Neuronal stem cell (in vitro differentiated cells): ENCODE measurements around the gene SMIM27.

Experiments
- DNase-seq: peaks from one replicate; pipeline ENCODE4 v3.0.0-alpha.2; 2013; ENCODE audit warnings: low spot score
- H2AFZ ChIP-seq: one replicate; pipeline ENCODE4 v1.6.1; 2013; ENCODE audit warnings: mild to moderate bottlenecking, low read length, inconsistent platforms
- H2AK5ac ChIP-seq: 2 replicates; pipeline ENCODE4 v1.6.1; 2013; ENCODE audit warnings: low read depth, mild to moderate bottlenecking, inconsistent platforms, low read length, moderate library complexity, mixed read lengths
- H2BK120ac ChIP-seq: 2 replicates; pipeline ENCODE4 v1.6.1; 2013; ENCODE audit warnings: low read depth, mild to moderate bottlenecking, inconsistent platforms, low read length, moderate library complexity, mixed read lengths
- H2BK12ac ChIP-seq: one replicate; pipeline ENCODE4 v1.6.1; 2013; ENCODE audit warnings: low read length, inconsistent platforms
- H2BK15ac ChIP-seq: 2 replicates; pipeline ENCODE4 v1.6.1; 2013; ENCODE audit warnings: mild to moderate bottlenecking, low read length, inconsistent platforms, mixed read lengths
- H2BK5ac ChIP-seq: one replicate; pipeline ENCODE4 v1.6.1; 2013; ENCODE audit warnings: inconsistent platforms, mild to moderate bottlenecking, low read length, moderate library complexity
- H3K14ac ChIP-seq: one replicate; pipeline ENCODE4 v1.6.1; 2013; ENCODE audit warnings: low read length, inconsistent platforms
- H3K18ac ChIP-seq: 2 replicates; pipeline ENCODE4 v1.6.1; 2013; ENCODE audit warnings: low read length, inconsistent platforms
- H3K23ac ChIP-seq: 2 replicates; pipeline ENCODE4 v1.6.1; 2013; ENCODE audit warnings: low read depth, mild to moderate bottlenecking, mixed read lengths, low read length, inconsistent platforms; ENCODE audit not compliant: poor library complexity
- H3K27ac ChIP-seq: replicated peaks from 3 replicates; pipeline ENCODE4 v1.5.1; 2013; ENCODE audit warnings: low read length, inconsistent platforms
- H3K27me3 ChIP-seq, 3 experiments: 2 replicates each; pipeline ENCODE4 v1.6.1; 2013; ENCODE audit warnings: low read length in 3 of 3, mild to moderate bottlenecking in 2 of 3, inconsistent platforms in 1 of 3, low read depth in 1 of 3, mixed read lengths in 1 of 3, moderate library complexity in 1 of 3; ENCODE audit not compliant: control insufficient read depth in 3 of 3, insufficient read depth in 3 of 3
- H3K36me3 ChIP-seq, 2 donors: replicated peaks in 1 of 2; 2 replicates each; pipeline ENCODE4 v1.6.1; 2013; ENCODE audit warnings: low read length in 2 of 2; ENCODE audit not compliant: control insufficient read depth in 2 of 2, insufficient read depth in 2 of 2
- H3K4ac ChIP-seq: 2 replicates; pipeline ENCODE4 v1.6.1; 2013; ENCODE audit warnings: inconsistent platforms, mild to moderate bottlenecking, low read length, moderate library complexity
- H3K4me1 ChIP-seq, 2 donors: 1 replicate in 1 of 2; 2 replicates in 1 of 2; pipeline ENCODE4 v1.6.1; 2013; ENCODE audit warnings: low read length in 2 of 2, low read depth in 1 of 2; ENCODE audit not compliant: control insufficient read depth in 2 of 2, insufficient read depth in 1 of 2
- H3K4me2 ChIP-seq: one replicate; pipeline ENCODE4 v1.6.1; 2013; ENCODE audit warnings: mild to moderate bottlenecking, low read length, inconsistent platforms; ENCODE audit not compliant: insufficient read depth, poor library complexity, severe bottlenecking
- H3K4me3 ChIP-seq, 2 donors: 2 replicates each; pipeline ENCODE4 v1.5.1; 2013; ENCODE audit warnings: low read length in 2 of 2, mild to moderate bottlenecking in 2 of 2, inconsistent platforms in 1 of 2, moderate library complexity in 1 of 2
- H3K79me1 ChIP-seq: one replicate; pipeline ENCODE4 v1.6.1; 2013; ENCODE audit warnings: low read depth, mild to moderate bottlenecking, inconsistent platforms, low read length, moderate library complexity
- H3K9ac ChIP-seq: one replicate; pipeline ENCODE4 v1.6.1; 2013; ENCODE audit warnings: mild to moderate bottlenecking, low read depth, low read length, inconsistent platforms; ENCODE audit not compliant: poor library complexity
- H3K9me3 ChIP-seq, 2 donors: replicated peaks in 1 of 2; 2 replicates each; pipeline versions ENCODE3 to v1.6.1; 2013; ENCODE audit warnings: low read length in 2 of 2, mild to moderate bottlenecking in 2 of 2, inconsistent platforms in 1 of 2, low read depth in 1 of 2, mixed read lengths in 1 of 2, moderate library complexity in 1 of 2; ENCODE audit not compliant: control insufficient read depth in 2 of 2, insufficient read depth in 1 of 2
- H4K8ac ChIP-seq: one replicate; pipeline ENCODE4 v1.6.1; 2013; ENCODE audit warnings: low read depth, mild to moderate bottlenecking, inconsistent platforms, low read length, moderate library complexity
- H4K91ac ChIP-seq: one replicate; pipeline ENCODE4 v1.6.1; 2013; ENCODE audit warnings: low read length, low read depth, mild to moderate bottlenecking, inconsistent platforms; ENCODE audit not compliant: poor library complexity
- WGBS, 2 donors: extraction: QIAGEN DNeasy Blood & Tissue Kit; methylation state at CpG; one replicate each; pipeline ENCODE4 v1.1.7; 2013; ENCODE audit warnings: missing lambda C conversion rate in 2 of 2, mixed read lengths in 1 of 2; ENCODE audit not compliant: insufficient read length in 2 of 2, insufficient replicate concordance in 1 of 2; ENCODE audit errors: extremely low coverage in 2 of 2; 5-methylcytosine and 5-hydroxymethylcytosine counted together

Gene SMIM27

DNA sequence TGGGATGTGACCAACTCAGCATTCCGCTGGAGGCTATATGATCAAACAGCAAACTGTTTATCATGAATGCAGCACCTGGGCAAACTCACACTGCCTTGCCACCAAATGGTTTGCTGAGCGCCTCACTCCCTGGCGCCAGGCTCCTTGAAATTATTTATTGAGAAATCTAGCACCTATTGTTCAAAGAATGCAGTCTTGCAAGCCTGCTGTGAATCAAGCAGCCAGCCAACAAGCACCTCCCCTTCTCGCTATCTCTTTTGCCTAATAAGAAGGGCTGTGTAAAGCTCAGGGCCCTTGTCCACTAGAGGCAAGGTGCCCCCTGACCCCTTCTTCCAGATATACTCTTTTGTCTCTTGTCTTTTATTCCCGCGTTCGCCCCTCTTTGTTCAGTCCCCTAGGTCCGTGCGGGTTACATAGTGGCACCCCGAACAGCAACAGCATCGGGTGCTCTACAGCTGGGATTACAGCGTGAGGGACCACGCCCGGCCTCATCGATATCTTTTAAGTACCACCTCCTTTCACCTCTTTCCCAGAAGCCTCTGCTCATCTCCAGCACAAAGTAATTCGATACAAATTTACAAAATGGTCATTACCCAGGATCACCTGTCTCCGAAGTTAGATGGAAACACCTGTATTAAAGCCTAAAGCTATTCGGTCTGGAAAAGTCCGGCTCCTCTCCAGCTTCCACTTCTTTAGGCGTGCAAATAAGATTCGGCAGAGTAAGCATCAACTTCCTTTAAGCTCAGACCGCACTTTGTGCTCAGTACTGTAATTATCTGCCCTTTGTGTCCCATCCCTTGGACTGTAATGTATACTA lies 27.0 kb upstream of the SMIM27 start:
- no peaks in the 10 kb centered on the region for H3K36me3 ChIP-seq
- H3K4me3 ChIP-seq, result peak overlapping the region in 1 of 2 donors; percentile 54
- H3K4me1 ChIP-seq, result peaks cover 2 to 6% of the 10 kb centered on the region in 2 donors
- H3K4ac ChIP-seq, result no peak overlapping the region
- peak overlapping the region; percentile 32 for H3K4me2 ChIP-seq
- no peaks in the 10 kb centered on the region for H3K79me1 ChIP-seq
- DNase-seq, result no peak
- H3K27ac ChIP-seq, result no peak overlapping the region
- no peak overlapping the region for H2AK5ac ChIP-seq
- no peak overlapping the region for H2BK15ac ChIP-seq
- H3K14ac ChIP-seq, result no peak overlapping the region
- H2BK120ac ChIP-seq, result no peak overlapping the region
- no peak overlapping the region for H2BK12ac ChIP-seq
- no peak overlapping the region for H3K23ac ChIP-seq
- H2AFZ ChIP-seq, result peak overlapping the region; percentile 95
- H3K9me3 ChIP-seq, result peaks cover 0 to 1% of the 10 kb centered on the region in 2 donors
- no peak overlapping the region for H4K91ac ChIP-seq
- no peak overlapping the region for H3K18ac ChIP-seq
- H4K8ac ChIP-seq, result no peak overlapping the region
- H2BK5ac ChIP-seq, result no peak overlapping the region
- no peaks in the 10 kb centered on the region for H3K27me3 ChIP-seq
- H3K9ac ChIP-seq, result no peak overlapping the region
- no CpG with 5 or more reads among the region's 22 CpGs for WGBS, 2 donors

DNA sequence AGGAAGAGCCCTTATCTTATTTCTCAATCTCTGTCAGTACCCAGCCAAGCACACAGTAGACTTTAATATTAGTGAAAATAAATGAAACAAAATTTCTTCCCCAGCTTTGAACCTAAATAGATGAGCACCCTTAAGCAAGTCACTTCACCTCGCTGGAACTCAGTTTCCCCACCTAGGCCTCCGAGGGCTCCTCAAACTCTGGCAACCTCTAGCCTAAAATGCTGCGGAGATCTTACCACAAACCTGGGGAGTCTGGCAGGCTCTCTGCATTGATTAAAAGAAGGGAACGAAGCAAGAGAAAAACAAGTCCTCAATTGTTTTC lies 26.5 kb upstream of the SMIM27 start:
- Histone ChIP-seq H4K91ac (no peak overlapping the region), H3K23ac (peak overlapping the region; percentile 3), H2AFZ (peak overlapping the region; percentile 95), H3K4me2 (peak overlapping the region; percentile 80), H3K27me3 (no peaks in the 10 kb centered on the region), H3K79me1 (no peaks in the 10 kb centered on the region), H2BK15ac (no peak overlapping the region), H3K9ac (no peak overlapping the region), H3K27ac (no peak overlapping the region), H3K14ac (no peak overlapping the region), H2BK120ac (no peak overlapping the region), H3K36me3 (no peaks in the 10 kb centered on the region), H2BK5ac (no peak overlapping the region), H2BK12ac (no peak overlapping the region), H3K9me3 (no peaks in the 10 kb centered on the region), H3K4me1 (peaks cover 2 to 6% of the 10 kb centered on the region in 2 donors), H2AK5ac (no peak overlapping the region), H3K4me3 (peak overlapping the region; percentile 54 to 76), H3K18ac (no peak overlapping the region), H3K4ac (no peak overlapping the region), H4K8ac (no peak overlapping the region)
- DNase-seq, result no peak
- WGBS, 2 donors, result no CpG with 5 or more reads among the region's 4 CpGs

DNA sequence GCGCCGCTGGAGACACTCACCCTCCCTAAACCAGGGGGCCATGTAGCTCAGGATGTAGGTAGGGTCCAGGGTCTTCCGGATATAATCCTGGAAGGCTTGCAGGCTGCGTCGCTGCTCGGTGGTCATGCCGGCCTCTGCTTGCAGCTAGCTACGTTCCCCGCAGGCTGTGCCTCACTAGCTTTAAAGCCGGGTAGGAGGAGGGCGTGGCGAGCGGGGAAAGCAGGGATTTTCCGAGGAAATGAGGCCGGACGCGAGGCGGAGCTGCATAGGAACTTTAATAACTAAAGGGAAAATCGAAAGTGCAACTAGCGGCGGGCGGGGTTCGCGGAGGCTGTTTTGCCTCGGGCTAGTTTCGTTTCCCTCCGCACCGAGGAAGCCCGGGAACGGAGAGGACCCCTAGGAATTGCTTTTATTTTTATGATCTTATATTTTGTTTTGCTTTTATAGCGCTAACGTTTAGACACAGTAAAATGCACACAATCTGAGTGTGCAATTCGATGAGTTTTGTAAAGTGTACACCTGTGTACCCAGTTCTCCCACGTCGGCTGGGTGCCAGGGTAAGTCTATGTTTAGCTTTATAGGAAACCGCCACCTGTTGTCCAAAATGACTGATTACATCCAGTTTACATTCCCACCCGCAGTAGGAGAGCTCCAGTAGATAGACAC lies 26.0 kb upstream of the SMIM27 start, which contains the start of gene RIGI:
Gene RIGI (minus strand): TSS at position 156 of the 666 bp plus-strand sequence. CDS start 30 bp downstream, at position 126.
- H3K4me1 ChIP-seq, result peaks cover 2 to 6% of the 10 kb centered on the region in 2 donors
- H3K14ac ChIP-seq, result no peak within 1 kb of the TSS
- H3K27me3 ChIP-seq, result no peaks in the 10 kb centered on the region
- peak within 1 kb of the TSS; percentile 80 for H3K4me2 ChIP-seq
- no peak within 1 kb of the TSS for H2BK120ac ChIP-seq
- H3K9me3 ChIP-seq, result no peaks in the 10 kb centered on the region
- H4K91ac ChIP-seq, result no peak within 1 kb of the TSS
- H3K18ac ChIP-seq, result no peak within 1 kb of the TSS
- H3K9ac ChIP-seq, result no peak within 1 kb of the TSS
- H3K4me3 ChIP-seq, result peak within 1 kb of the TSS; percentile 54 to 76
- DNase-seq, result peak; percentile 51
- H3K79me1 ChIP-seq, result no peaks in the 10 kb centered on the region
- peak within 1 kb of the TSS; percentile 95 for H2AFZ ChIP-seq
- no CpG with 5 or more reads among the region's 37 CpGs for WGBS, 2 donors
- no peak within 1 kb of the TSS for H4K8ac ChIP-seq
- H2BK5ac ChIP-seq, result no peak within 1 kb of the TSS
- H2BK12ac ChIP-seq, result no peak within 1 kb of the TSS
- H3K27ac ChIP-seq, result no peak within 1 kb of the TSS
- no peak within 1 kb of the TSS for H2BK15ac ChIP-seq
- H3K36me3 ChIP-seq, result peaks cover 0 to under 1% of the 10 kb centered on the region in 2 donors
- H3K4ac ChIP-seq, result no peak within 1 kb of the TSS
- no peak within 1 kb of the TSS for H2AK5ac ChIP-seq
- peak within 1 kb of the TSS; percentile 3 for H3K23ac ChIP-seq

DNA sequence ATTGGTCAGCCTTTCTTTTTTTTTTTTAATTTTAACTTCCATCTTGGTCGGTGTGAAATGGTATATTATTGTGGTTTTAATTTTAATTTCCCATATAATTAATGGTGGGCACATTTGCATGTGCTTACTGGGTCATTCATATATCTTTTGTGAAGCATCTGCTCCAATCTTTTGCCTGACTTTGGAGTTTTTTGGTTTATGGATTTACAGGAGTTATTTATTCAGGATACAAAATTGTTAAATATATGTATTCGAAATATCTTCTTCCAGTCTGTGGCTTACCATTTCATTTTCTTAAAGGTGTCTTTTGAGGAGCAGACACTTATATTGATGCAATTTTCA lies 25.4 kb upstream of the SMIM27 start:
- Histone ChIP-seq H3K4me3 (peak overlapping the region in 1 of 2 donors; percentile 54), H2BK120ac (no peak overlapping the region), H3K14ac (no peak overlapping the region), H3K9me3 (peaks cover 0 to 2% of the 10 kb centered on the region in 2 donors), H2AFZ (peak overlapping the region; percentile 95), H3K9ac (no peak overlapping the region), H3K4me2 (no peak overlapping the region), H2BK15ac (no peak overlapping the region), H3K36me3 (peaks cover 0 to 5% of the 10 kb centered on the region in 2 donors), H2BK5ac (no peak overlapping the region), H4K91ac (no peak overlapping the region), H2AK5ac (no peak overlapping the region), H3K18ac (no peak overlapping the region), H3K79me1 (no peaks in the 10 kb centered on the region), H3K27me3 (no peaks in the 10 kb centered on the region), H2BK12ac (no peak overlapping the region), H4K8ac (no peak overlapping the region), H3K4me1 (peaks cover 2 to 6% of the 10 kb centered on the region in 2 donors), H3K23ac (no peak overlapping the region), H3K4ac (no peak overlapping the region), H3K27ac (no peak overlapping the region)
- no peak for DNase-seq
- no CpG with 5 or more reads among the region's 2 CpGs for WGBS, 2 donors
